Measurements from ENCODE around the gene ATP2C2.
"Not testable (repeated sequence)": the region's sequence is repeated elsewhere in the genome, so short reads cannot be mapped to it uniquely, and the experiment has no call there.

The ATP2C2 gene

DNA sequence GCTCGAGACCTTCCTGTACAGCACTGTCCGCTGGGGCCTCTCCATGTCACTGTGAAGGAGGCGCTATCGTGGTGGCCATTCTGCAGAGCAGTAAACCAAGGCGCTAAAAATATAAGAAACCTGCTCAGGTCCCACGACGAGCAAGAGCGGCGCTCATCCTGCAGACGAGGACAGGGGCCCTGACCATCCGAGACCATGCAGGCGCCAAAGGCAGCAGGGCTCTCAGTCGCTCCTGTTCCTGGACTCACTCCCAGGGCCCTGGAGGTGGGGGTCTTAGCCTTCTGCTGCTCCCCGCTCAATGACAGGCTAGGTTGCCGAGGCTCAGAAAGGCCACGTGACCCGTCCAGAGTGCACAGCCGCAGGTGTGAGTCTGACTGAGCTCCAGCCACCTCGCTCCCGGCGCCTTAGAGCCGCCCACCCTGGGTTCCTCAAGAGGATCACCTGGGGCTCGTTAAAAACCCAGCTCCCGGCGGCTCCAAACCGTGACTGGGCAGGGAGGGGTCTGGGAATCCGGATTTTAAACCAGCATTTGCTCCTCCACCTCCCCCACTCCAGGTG is 509 bp upstream of the ATP2C2 start:
- DNase-seq = no peak

DNA sequence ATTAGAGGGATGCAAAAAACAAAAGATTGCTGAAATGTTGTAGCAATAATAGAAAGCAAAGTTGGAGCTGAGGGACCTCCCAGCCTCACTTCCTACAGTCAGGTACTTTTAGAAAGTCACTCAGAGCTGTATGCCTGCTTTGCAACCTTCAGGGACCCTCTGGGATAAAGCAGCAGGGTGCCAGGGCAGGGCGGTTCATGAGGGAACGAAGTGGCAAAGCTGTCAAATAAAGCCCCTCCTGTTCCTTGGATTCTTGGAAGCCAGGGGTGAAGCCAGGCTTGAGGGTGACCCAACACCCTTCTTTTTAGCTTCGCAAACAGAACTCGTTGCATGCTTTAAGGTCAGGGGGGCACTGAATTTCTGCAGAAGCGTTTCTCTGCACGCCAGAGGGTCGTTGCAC is 767 bp downstream of the ATP2C2 start:
- no peak for DNase-seq

DNA sequence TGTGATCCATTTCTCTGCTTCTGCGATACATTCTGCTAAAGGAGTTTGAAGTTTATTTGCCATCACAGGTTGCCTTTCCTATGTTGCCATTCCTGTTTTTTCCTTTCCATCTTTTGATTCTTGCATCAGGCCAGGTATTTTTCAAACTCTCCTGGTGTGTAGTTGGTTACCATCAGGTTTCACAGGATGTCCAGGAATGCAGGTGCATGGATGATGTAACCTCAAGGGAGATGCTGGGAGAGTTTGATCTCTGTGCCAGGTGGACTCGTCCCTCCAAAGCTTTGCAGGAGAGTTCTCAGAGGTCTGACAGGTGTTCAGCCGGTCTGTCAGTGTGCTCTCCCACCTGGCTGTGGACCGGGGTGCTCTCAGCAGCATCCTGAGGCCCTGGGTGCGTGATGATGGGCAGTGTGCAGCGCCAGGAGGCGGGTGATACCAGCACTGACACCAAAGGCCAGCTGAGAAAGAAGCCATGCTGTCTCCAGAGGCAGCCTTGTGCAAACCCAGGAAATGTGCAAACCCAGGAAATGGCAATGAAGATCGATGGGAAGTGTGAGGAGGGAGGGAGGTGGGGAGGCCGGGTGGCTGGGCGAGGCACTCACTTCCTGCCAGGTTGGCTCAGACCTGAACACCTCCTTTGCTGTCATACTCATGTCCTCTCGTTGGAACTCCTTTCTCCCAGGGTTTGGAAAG is 1.7 kb downstream of the ATP2C2 start:
- DNase-seq = no peak

DNA sequence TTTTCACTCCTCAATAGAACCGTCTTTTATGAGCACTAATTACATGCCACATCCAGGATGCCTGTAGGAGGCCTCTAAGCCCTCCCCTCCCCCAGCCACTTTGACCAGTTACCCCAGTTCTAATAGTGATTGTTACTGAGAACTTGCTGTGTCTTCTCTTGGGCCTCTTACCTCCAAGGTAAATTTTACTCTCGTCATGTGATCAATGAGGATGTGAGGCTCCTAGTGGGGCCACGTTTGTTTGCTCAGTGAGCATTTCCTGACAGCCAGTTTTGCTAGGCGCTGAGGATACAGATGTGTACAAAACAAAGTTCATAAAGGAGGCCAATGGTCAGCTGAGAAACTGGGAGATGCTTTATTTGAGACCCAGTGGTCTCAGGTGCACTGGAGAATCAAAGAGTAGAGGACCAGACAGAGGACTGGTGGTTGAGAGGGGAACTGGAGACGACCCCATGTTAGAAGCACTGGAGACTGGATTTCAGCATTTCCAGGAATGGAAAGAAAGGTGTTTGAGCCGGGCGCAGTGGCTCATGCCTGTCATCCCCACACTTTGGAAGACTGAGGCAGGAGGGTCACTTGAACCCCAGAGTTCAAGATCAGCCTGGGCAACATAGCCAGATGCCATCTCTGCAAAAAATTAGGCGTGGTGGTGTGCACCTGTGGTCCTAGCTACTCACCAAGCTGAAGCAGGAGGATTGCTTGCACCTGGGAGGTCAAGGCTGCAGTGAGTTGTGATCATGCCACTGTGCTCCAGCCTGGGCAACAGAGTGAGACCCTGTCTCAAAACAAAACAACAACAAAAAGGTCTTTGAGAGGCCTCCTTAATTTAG is 2.6 kb downstream of the ATP2C2 start:
- DNase-seq = no peak

DNA sequence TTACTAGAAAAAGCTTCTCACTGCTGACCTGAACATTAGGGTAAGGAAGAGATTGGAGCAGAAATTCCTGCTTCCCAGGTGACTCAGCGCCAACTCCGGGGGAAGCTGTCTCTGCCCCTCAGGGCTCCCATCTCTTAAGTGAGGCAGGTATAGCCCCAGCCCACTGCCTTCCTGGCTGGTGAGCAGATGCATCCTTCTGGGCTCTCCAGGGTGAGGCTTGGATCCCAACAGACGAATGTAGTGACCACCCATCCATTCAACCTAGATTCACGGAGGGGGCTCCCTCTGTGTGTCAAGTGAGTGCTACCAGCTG is 3.2 kb downstream of the ATP2C2 start:
- DNase-seq = no peak

DNA sequence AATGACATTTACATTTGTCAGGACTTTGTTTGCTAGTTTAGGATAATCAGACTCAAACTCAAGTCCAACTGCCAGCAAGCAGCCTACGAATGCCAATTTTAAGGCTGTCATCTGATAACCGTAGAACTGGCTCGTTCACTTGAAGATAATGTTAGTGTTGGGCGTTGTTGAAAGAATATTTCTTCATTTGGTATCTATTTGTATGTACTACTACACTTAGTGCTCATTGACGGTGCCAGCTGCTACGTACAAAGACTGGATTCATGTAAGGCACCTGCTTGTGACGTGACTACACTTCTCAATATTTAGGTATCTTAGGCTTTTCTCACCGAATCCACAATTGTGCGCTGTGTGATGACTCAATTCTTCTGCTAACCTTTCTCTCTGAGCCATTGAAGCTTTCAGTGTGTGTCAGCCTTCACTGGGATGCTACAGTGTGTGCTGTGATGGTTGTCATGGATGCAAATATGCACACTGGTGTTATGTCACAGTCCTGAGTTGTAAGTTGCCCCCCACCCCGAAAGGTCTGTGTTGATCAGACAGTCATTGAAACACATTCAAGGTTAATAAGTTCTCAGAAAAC is 5.7 kb downstream of the ATP2C2 start:
- DNase-seq = no peak

DNA sequence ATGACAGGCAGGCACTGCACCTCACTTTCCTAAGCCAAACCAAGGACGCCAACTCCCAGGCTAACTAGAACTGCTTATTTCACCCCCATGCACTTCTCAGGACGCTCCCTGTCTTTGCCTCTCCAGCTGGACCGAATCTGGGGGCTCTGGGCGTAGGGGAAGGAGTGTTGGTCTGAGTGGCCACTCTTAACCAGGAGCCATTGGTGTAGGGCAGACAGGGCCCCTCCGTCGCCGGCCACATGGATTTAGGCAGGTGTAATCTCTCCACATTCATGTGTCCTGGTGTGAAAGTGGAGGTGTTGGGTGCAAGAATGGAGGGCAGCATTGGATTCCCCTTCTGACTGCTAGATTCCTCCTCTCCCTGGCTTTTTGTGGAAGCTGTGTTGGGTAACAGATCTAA is 9.8 kb downstream of the ATP2C2 start:
- DNase-seq = no peak

DNA sequence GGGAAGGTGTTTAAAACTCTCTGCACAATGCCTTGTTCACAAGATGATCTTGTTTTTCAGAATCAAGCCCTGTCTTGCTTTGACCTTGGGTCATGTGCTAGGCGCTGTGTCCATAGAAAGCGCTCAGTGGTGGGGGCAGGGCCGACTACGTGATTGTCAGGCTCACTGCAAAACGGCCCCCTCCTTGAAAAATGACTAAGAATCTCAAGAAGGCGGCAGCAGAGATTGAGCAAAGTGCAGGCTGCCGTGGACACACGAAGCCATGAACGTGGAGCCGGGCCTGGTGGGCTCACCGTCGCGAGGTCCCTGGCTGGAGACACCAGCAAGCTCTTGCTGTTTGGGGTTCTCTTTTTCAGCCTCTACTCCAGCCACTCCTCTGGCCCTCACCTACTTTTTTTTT is 10.2 kb downstream of the ATP2C2 start:
- DNase-seq = no peak

DNA sequence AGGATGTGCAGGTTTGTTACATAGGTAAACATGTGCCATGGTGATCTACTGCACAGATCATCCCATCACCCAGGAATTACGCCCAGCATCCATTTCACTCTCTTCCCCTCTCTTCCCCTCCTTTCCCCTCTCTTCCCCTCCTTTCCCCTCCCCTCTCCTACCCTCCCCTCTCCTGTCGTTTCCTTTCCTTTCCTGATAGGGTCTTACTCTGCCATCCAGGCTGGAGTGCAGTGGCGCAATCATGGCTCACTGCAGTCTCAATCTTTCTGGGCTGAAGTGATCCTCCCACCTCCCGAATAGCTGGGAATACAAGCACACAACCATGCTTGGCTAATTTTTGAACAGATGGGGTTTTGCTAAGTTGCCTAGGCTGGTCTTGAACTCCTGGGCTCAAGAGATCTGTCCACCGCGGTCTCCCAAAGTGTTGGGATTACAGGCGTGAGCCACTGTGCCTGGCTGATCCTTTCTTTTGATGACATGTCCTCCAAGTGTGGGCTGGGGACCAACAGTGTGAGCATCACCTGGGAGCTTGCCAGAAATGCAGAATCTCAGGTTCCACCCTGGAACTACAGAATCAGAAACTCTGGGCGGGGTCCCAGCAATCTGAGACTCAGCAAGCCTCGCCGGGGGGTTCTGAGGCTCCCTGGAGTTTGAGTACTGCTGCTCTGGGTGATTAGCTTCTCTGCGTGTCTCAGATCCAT is 10.8 kb downstream of the ATP2C2 start:
- no peak for DNase-seq

DNA sequence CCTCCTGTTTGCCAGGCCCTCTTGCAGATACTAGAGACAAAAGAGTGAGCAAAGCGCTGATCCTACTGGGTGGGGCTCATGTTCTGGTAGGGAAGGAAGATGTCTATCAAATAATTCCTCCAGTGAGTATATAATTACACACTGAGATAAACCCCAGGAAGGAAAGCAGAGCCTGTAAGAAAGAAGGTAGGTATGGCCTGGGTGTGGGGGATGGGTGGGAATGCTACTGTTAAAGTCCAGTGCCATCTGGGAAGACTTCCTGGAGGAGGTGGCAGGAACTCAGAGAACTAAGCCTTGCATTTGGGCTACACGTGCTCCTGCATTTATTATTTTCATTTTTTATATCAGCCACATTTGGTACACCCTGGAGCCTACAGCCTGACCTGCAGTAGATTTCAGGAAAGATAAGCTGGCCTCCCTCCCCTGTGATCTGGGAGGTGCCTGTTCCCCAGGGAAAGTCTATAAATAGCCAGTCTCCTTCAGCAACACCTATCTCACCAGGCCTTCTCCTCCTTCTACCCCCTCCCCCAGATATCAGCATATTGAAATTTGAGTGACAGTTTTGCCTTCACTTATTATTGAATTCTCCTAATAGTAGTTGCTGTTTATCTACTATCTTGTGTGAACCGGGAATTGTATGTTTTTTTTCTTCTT is 11.5 kb downstream of the ATP2C2 start:
- no peak for DNase-seq

DNA sequence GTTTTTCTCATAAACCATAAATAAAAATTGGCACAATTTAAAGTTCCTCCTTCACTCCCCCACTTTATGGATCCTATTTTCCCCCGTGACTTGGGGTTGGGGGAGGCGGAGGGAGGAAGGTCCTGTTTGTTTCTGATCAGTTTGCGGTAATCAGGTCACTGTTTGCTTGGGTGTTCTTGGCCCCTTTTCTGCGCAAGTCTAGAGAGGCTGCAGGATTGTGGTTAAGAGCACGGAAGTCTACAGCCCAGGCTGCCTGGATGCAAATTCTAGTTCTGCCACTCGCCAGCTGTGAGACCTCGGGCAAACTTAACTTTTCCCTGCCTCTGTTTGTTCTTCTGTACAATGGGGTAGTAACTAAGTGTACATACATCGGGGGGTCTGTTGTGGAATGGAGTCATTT is 12.1 kb downstream of the ATP2C2 start:
- DNase-seq = no peak

DNA sequence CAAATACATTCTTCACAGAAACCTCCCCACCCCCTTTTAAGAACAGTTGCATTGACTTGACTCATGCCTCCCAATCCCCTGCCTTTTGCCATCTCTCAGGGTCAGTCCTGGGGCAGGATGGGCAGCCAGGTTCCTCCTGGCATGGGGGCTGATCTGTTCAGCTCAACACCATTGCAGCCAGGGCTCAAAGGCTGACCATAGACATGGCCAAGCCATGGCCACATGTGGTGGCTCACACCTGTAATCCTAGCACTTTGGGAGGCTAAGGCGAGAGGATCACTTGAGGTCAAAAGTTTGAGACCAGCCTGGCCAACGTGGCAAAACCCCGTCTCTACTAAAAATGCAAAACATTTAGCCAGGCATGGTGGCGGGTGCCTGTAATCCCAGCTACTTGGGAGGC is 14.1 kb downstream of the ATP2C2 start:
- DNase-seq = no peak

DNA sequence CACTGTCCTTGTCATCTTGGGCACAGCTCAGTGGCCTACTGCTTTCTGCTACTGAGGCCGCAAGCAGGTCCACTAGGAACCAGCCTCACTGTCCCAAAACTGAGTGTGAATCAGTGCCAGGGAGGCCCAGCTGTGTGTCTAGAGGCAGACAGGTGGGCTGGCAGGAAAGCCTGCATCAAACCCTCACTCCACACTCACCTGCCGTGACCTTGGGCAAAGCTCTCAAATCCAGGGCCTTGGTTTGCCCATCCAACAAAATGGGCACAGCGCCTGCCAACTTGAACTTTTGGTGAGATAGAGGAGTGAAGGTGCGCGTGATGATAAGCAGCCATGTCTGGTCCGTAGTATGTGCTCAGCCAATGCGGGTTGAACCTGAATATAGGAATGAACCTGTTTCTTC is 14.8 kb downstream of the ATP2C2 start:
- DNase-seq = no peak

DNA sequence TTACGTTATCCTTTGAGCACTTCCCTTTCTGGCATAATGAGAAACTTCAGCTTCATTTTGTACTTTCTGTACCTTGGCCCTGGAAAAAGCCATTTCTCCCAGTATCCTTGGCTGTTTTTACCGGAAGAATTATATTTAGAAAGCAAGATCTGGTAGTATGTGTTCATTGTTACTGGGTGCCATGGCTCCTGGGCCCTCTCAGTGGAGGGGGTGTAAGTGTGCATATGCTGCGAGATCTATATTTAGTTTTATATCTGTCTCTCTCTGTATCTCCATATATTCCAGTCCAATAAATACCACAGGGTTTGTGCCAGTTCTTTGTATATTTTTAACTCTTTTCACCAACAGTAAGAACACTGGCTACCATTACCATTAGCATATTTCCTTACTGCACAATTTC is 17.7 kb downstream of the ATP2C2 start:
- no peak for DNase-seq

DNA sequence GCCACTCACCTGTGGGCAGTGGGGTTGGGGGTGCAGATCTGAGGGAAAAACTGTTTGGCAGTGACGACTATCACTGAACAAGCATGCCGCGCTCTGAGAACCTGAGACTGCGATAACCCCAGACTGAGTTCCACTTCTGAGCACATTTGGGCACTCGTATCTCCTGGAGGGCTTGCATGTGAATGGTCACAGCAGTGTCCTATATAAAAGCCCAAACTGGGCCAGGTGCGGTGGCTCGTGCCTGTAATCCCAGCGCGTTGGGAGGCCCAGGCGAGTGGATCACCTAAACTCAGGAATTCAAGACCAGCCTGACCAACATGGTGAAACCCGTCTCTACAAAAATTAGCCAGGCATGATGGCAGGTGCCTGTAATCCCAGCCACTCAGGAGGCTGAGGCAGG is 18.7 kb downstream of the ATP2C2 start:
- DNase-seq = no peak

DNA sequence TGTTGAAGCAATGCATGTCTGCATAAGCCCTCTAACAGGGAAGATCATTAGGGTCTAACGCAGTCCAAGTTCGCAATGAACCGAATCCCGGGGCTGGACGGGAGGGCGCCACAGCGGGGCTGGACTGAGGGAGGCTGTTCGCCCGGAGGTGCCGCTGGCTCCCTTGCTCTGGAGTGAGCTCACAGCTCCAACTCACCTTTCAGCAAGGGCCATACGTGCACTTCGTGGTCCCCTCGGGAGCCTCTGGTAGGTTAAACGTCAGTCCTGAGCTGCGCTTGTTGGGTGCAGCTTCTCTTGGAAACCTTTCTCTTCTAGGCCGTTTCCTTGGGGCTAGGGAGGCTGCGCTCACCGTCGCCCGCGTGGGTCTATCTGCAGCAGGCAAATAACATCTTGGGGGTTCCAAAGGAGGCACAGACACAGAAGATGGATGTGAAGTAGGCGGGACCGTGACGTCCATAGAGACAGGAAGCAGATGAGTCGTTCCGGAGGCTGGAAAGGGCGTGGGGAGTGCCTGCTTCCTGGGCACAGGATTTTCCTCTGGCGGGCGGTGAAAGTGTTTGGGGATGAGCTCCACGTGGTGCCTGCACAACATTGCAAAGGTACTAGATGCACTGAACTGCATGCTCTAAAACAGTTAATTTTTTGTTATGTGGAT is 21.9 kb downstream of the ATP2C2 start:
- DNase-seq = no peak

DNA sequence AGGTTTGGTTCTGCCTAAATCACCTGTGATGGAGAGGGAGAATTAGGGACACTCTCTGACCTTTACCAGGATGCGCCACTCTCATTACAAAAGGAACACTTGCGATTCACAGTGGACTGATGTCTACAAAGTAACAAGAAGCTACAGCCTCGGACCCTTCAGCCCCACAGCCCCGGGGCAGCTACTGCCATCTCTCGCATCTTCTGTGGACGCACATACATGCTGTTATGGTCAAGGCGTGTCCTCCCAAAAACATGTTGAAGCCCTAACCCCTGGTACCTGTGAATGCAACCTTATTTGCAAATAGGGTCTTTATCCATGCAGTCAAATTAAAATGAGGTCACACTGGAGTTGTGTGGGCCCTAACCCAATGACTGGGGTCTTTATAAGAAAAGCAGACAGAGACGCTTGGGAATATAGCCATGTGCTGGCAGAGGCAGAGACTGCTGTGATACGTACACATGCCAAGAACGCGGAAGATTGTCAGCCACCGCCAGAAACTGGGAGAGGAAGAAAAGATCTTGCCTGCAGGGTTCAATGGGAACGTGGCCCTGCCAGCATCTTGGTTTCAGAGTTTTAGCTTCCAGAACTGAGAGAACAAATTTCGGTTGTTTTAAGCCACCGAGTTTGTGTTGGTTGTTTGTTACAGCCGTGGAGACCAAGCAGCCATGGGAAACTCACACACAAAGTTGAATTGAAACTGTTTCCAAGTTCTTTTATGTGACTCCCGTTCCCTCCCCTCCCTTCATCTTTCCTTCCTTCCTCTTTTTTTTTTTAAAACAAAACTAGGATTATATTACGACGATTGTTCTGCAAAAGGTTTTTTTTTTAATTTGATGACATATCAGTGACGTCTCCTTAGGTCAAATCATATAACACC is 23.1 kb downstream of the ATP2C2 start:
- no peak for DNase-seq

DNA sequence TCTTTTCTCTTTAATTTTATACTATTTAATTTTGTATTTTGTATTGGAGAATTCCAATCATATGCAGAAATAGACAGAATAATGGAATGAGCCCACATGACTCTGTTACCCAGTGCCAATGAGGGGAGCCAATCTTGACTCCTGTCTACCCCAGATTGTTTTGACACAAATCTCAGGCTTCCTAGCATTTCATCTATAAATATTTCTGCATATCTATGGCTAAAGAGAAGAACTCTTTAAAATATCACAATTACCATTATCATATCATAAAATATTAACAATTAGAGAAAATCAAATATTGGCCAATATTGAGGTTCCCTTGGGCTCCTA is 23.7 kb downstream of the ATP2C2 start:
- DNase-seq = no peak

DNA sequence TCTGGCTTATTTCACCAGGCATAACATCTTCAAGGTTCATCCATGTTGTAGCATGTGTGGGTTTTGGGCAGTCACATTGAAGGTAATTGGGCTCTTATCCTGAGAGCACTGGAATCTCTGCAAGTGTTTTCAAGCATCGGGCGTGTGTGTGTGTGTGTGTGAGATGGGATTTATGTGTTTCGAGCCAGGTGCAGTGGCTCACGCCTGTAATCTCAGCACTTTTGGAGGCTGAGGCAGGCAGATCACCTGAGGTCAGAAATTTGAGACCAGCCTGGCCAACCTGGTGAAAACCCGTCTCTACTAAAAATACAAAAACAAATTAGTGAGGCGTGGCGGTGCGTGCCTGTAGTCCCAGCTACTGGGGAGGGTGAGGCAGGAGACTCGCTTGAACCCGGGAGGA is 27.7 kb downstream of the ATP2C2 start:
- not testable (repeated sequence) for DNase-seq

DNA sequence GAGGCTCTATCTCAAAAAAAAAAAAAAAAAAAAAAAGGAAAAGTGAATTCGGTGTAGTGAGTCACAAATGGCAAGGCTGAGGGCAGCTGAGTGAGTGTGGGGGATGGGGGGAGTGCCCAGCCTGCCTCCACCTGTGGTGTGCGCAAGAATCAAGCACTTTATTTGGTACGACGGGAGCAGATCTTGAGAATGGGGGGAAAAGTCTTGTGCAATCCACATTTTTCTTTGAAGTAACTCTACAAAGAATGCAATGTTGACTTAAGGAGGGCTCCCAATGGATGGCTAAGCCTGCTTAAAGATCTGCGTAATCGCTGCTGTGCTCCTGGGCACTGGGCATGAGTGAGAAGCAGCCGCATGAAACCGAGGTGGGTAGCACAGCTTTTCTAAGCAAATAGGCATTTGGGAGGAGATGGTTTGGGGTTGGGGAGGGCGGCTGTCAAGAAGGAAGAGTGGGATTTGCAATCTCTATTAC is 28.2 kb downstream of the ATP2C2 start:
- DNase-seq = no peak

DNA sequence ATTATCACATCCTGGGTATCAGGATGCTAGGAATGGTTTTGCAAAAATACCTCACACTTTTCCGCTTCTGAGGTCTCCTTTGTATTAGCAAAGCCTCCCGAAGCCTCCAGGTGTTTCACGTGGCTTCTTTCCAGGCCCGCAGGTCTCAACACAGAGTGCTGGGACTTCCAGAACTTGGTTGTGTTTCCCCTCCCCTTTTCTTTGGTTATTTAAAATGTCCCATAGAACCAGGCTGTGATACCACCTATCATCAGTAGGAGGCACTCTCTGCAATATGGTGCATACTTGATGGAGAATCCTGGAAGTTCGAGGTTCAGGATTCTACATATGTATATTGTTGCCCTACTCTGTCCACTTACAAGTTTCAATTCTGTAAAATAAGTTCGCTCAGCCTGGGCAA is 28.8 kb downstream of the ATP2C2 start:
- no peak for DNase-seq

All from T-helper 1 cell (primary cell).